Brain microvascular endothelial cell (primary cell): ENCODE results near the gene NAGK.
"Not testable (repeated sequence)": the region's sequence is repeated elsewhere in the genome, so short reads cannot be mapped to it uniquely, and the experiment has no call there.

Source experiments
- DNase-seq: peaks from one replicate; pipeline ENCODE4 v3.0.0-alpha.2; 2020
- H3K27ac ChIP-seq: fragments of 250-450 bp; sonication (Bioruptor Pico); 2 replicates; pipeline ENCODE4 v1.5.1; 2020; ENCODE audit warnings: mild to moderate bottlenecking, moderate library complexity
- H3K27me3 ChIP-seq: fragments of 250-450 bp; sonication (Bioruptor Pico); replicated peaks from 2 replicates; pipeline ENCODE4 v1.5.1; 2020; ENCODE audit warnings: mild to moderate bottlenecking
- H3K36me3 ChIP-seq: fragments of 250-450 bp; sonication (Bioruptor Pico); replicated peaks from 2 replicates; pipeline ENCODE4 v1.5.1; 2020; ENCODE audit warnings: mild to moderate bottlenecking
- H3K4me3 ChIP-seq: 2 replicates; pipeline ENCODE4 v1.5.1; 2011; ENCODE audit warnings: low read depth, mild to moderate bottlenecking, control low read depth, low read length, moderate library complexity
- in situ Hi-C: cut with HindIII; loops from 2 replicates; pipeline ENCODE4 v1.10.0; 2017; ENCODE audit warnings: low sequenced_read_pairs, low pct_ligation_motif_present
- TF ChIP-seq, protein P1 (sequence below): IDR thresholded peaks from 2 replicates; pipeline ENCODE4 v1.5.1; 2011; ENCODE audit warnings: low read depth, mild to moderate bottlenecking, moderate library complexity, low read length, control low read depth, inconsistent platforms; ENCODE audit errors: missing control alignments

The NAGK gene

DNA sequence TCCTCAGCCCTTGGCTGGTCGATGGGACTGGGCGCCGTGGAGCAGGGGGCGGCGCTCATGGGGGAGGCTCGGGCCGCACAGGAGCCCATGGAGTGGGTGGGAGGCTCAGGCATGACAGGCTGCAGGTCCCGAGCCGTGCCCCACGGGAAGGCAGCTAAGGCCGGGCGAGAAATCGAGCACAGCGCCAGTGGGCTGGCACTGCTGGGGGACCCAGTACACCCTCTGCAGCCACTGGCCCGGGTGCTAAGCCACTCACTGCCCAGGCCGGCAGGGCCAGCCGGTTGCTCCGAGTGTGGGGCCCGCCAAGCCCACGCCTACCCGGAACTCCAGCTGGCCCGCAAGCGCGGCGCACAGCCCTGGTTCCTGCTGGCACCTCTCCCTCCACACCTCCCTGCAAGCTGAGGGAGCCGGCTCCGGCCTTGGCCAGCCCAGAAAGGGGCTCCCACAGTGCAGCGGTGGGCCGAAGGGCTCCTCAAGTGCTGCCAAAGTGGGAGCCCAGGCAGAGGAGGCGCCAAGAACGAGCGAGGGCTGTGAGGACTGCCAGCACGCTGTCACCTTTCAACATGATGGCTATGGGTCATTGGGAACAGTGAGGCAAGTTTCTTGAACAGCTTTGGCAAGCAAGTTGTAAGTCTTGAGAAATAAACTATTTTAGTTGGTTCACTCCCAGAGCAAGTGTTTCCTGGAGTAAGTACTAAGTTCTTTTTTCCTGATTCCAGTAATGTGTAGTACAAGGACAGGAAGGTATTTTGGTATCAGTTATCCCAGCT, 24.2 kb downstream of the NAGK start:
- DNase-seq, H3K4me3 ChIP-seq, H3K27ac ChIP-seq, H3K36me3 ChIP-seq, in situ Hi-C loops, H3K27me3 ChIP-seq: not testable (repeated sequence)

DNA sequence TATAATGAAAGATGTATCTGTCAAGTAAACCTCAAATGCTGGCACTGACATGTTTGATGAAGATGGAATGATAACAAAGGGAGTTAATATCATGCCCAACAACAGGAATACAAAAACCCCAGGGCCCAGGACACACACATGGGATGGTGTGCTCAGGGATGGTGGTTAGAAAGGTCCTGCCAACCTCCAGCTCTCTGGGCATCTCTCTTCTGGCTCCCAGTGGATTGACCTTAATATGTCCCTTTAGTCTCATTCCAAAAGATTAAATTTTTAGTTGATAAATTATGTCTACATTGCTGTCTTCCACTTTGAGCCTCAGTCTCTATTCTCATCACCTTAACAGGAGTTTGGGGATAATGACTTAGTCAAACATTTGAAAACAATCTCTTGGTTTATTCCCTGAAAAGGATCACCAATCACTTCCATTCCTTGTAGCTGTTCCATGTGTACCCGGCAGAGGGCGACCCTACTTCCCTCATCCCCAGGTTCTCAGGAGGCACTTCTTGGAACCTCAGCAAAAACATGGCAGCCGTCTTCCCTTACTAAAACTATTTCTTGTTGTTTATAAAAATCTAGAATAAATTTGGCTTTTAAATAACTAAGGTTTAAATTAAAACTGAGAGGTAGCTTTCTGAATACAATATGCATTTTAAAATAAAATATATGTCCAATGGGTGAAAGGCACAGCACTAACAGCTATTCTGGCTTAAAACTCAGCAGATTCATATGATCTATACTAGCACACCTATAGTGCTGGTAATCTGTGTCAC, 31.9 kb downstream of the NAGK start:
- TF ChIP-seq, protein P1, sequence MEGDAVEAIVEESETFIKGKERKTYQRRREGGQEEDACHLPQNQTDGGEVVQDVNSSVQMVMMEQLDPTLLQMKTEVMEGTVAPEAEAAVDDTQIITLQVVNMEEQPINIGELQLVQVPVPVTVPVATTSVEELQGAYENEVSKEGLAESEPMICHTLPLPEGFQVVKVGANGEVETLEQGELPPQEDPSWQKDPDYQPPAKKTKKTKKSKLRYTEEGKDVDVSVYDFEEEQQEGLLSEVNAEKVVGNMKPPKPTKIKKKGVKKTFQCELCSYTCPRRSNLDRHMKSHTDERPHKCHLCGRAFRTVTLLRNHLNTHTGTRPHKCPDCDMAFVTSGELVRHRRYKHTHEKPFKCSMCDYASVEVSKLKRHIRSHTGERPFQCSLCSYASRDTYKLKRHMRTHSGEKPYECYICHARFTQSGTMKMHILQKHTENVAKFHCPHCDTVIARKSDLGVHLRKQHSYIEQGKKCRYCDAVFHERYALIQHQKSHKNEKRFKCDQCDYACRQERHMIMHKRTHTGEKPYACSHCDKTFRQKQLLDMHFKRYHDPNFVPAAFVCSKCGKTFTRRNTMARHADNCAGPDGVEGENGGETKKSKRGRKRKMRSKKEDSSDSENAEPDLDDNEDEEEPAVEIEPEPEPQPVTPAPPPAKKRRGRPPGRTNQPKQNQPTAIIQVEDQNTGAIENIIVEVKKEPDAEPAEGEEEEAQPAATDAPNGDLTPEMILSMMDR = peak; percentile 92
- in situ Hi-C loops = no loop called here
- DNase-seq = peak; percentile 75
- no peak overlapping the region for H3K4me3 ChIP-seq
- no peaks in the 10 kb centered on the region for H3K36me3 ChIP-seq
- no peaks in the 10 kb centered on the region for H3K27me3 ChIP-seq
- H3K27ac ChIP-seq = no peak overlapping the region

DNA sequence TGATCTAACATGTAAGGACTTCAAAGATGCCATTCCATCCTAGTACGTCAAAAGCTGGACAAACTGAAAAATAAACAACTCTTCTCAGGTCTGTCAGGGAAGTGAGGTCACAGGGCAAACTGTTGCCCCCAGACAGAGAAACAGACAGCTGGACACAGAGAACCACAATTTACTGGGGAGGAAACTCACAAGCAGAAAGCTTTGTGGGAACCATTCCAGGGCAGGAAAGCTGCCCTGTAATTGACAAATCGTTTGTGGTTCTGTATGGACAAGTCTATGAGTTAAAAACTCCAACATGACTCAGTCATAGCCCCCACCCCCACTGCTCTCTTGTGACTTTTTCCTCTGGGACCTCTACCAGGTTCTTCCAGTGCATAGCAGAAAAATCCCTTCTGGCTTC, 33.2 kb downstream of the NAGK start:
- no peaks in the 10 kb centered on the region for H3K36me3 ChIP-seq
- in situ Hi-C loops = no loop called here
- H3K27ac ChIP-seq = peak overlapping the region; percentile 39
- H3K27me3 ChIP-seq = no peaks in the 10 kb centered on the region
- peak; percentile 74 for DNase-seq
- H3K4me3 ChIP-seq = no peak overlapping the region
- TF ChIP-seq, protein P1 = no peak

DNA sequence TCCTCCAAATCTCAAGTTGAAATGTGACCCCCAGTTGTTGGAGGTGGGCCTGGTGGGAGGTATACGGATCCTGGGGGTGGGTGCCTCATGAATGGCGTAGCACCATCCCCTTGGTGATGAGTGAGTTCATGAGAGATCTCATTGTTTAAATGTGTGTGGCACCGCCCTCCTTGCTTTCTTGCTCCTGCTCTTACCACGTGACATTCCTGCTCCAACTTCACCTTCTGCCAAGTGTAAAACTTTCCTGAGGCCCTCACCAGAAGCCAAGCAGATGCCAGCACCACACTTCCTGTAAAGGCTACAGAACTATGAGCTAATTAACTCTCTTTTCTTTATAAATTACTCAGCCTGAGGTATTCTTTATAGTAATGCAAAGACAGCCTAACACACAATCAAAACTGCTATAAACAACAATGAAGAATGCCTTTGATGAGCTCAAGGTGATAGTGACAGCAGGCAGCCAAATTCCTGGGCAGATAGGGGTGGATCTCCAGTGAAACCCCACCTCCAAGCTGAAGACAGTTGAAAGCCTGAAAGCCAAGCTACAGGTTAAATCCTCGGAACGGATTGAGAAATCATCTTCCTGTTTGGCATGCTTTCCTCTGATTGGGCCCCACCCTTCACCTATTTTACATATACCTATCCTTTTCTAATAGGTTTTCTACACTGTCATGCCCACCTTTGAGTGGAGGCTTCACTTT, 34.7 kb downstream of the NAGK start:
- DNase-seq = no peak
- TF ChIP-seq, protein P1 = no peak

DNA sequence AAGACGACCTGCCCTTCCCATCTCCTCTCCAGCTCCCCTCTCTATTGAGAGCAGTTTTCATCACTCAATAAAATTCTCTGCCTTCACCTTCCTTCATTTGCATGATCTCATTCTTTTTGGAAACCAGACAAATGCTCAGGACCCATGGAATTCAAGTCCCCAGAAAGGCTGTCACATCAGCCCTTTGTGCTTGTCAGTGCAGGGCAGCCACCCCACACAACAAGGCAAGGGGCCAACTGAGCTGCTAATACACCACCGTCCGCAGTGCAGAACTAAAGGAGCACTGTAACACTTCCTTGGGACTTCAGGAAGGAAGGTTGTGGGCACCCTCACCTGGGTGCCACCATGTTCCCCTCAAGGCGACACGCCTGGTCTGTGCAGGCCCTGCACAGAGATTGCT, 35.4 kb downstream of the NAGK start:
- in situ Hi-C loops = no loop called here
- DNase-seq = no peak
- H3K27me3 ChIP-seq = no peaks in the 10 kb centered on the region
- peaks cover 2% of the 10 kb centered on the region for H3K36me3 ChIP-seq
- no peak overlapping the region for H3K27ac ChIP-seq
- TF ChIP-seq, protein P1 = no peak
- H3K4me3 ChIP-seq = no peak overlapping the region

More for the DNA sequence above, 34.7 kb downstream of the NAGK start:
- Histone ChIP-seq H3K36me3 (no peaks in the 10 kb centered on the region), H3K27ac (no peak overlapping the region), H3K27me3 (no peaks in the 10 kb centered on the region), H3K4me3 (no peak overlapping the region)
- in situ Hi-C loops = no loop called here

DNA sequence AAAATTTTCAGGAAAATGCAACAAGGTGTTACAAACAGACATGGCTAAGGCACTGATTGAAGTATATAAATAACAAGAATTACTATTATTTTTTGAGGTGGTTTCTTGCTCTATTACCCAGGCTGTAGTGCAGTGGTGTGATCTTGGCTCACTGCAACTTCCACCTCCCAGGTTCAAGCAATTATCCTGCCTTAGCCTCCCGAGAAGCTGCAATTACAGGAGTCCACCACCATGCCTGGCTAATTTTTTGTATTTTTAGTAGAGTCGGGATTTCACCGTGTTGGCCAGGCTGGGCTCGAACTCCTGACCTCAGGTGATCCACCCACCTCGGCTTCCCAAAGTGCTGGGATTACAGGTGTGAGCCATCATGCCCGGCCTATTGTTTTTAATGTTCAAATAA, 38.0 kb downstream of the NAGK start:
- H3K27me3 ChIP-seq, H3K4me3 ChIP-seq, H3K27ac ChIP-seq, in situ Hi-C loops, DNase-seq: not testable (repeated sequence)
- peaks cover 13% of the 10 kb centered on the region for H3K36me3 ChIP-seq
